Activated CD8-positive, alpha-beta memory T cell treated with anti-CD3 and anti-CD28 coated beads for 24 hours (primary cell): ENCODE results near the gene CDC14C.

ENCODE experiments used
- DNase-seq: peaks from one replicate; pipeline ENCODE4 v3.0.0-alpha.2; 2020

The CDC14C gene

GRCh38 chr7:48976850-48977249 lies 52.5 kb downstream of the CDC14C start:
- no peak for DNase-seq
